A673 (cell line): Measurements from ENCODE around the gene PPP1R18. TPM values are rescaled to one million over a fixed set of nuclear protein-coding genes. Genes with fewer than 3 reads are reported as not detected.
"Not testable (repeated sequence)": the region's sequence is repeated elsewhere in the genome, so short reads cannot be mapped to it uniquely, and the experiment has no call there.

Source experiments
- BruUV-seq: library from RNA; stranded (reverse); fragments of 400-500 nt; replicated peaks from 2 replicates; lab custom pipeline; 2021; lab: Mats Ljungman, UMichigan
- CTCF ChIA-PET: fragments of 300-600 bp; sonication (Branson Sonifier 250); formaldehyde crosslinking; loops from one replicate; lab custom pipeline; 2022; ENCODE audit warnings: antibody characterized with exemption; lab: Charles Lee
- POLR2A ChIA-PET: fragments of 300-600 bp; sonication (Branson Sonifier 250); formaldehyde crosslinking; loops from one replicate; lab custom pipeline; 2022; ENCODE audit warnings: antibody characterized with exemption; ENCODE audit not compliant: low non-redundant PET; lab: Charles Lee
- DNase-seq: peaks from one replicate; pipeline ENCODE4 v3.0.0-alpha.2; 2015; ENCODE audit warnings: low spot score
- H3K27ac ChIP-seq: fragments of 200-600 bp; sonication (generic); 2 replicates; pipeline ENCODE4 v1.5.1; 2016; ENCODE audit warnings: mixed run types, low read depth, mild to moderate bottlenecking, mixed read lengths, antibody characterized with exemption, low read length; ENCODE audit not compliant: poor library complexity, severe bottlenecking
- H3K27me3 ChIP-seq: fragments of 200-600 bp; sonication (generic); replicated peaks from 2 replicates; pipeline ENCODE4 v1.6.1; 2017; ENCODE audit warnings: mixed run types, low read depth, mild to moderate bottlenecking, mixed read lengths, antibody characterized with exemption, low read length; ENCODE audit not compliant: insufficient read depth, poor library complexity
- H3K36me3 ChIP-seq: fragments of 200-600 bp; sonication (generic); 2 replicates; pipeline ENCODE4 v1.6.1; 2016; ENCODE audit warnings: mixed run types, mild to moderate bottlenecking, mixed read lengths, antibody characterized with exemption, low read length; ENCODE audit not compliant: insufficient read depth, poor library complexity, severe bottlenecking
- H3K4me1 ChIP-seq: fragments of 200-600 bp; sonication (generic); 2 replicates; pipeline ENCODE4 v1.6.1; 2017; ENCODE audit warnings: mixed run types, mild to moderate bottlenecking, mixed read lengths, antibody characterized with exemption, low read length; ENCODE audit not compliant: insufficient read depth, poor library complexity, severe bottlenecking
- H3K4me3 ChIP-seq: fragments of 200-600 bp; sonication (generic); 2 replicates; pipeline ENCODE4 v1.5.1; 2016; ENCODE audit warnings: low read depth, mixed run types, mild to moderate bottlenecking, mixed read lengths, low read length; ENCODE audit not compliant: poor library complexity, severe bottlenecking
- H3K9me3 ChIP-seq: fragments of 200-600 bp; sonication (generic); 2 replicates; pipeline ENCODE4 v1.6.1; 2016; ENCODE audit warnings: mixed run types, low read depth, mild to moderate bottlenecking, mixed read lengths, antibody characterized with exemption, low read length; ENCODE audit not compliant: poor library complexity, severe bottlenecking
- CTCF ChIP-seq: fragments of 300-800, 200-600 bp; sonication (generic); conservative IDR thresholded peaks from 2 replicates; pipeline ENCODE4 v1.5.1; 2017; ENCODE audit warnings: low read depth, mild to moderate bottlenecking, antibody characterized with exemption, low read length, moderate library complexity, mixed read lengths
- EZH2 ChIP-seq: fragments of 200-600 bp; sonication (generic); IDR thresholded peaks from 2 replicates; pipeline ENCODE4 v1.6.1; 2017; ENCODE audit warnings: borderline replicate concordance, low read depth, mild to moderate bottlenecking, mixed read lengths, antibody characterized with exemption, low read length; ENCODE audit not compliant: poor library complexity, severe bottlenecking
- intact Hi-C: fragments of 100-400 bp; cut with micrococcal nuclease; formaldehyde crosslinking; loops from one replicate; pipeline ENCODE4 v1.10.0; 2022; ENCODE audit not compliant: unreplicated experiment
- total RNA-seq: library from RNA; stranded (reverse); gene quantifications from 2 replicates; pipeline ENCODE4 v1.2.3, GENCODE V29; 2021

PPP1R18 gene
- total RNA-seq, 1 experiment from 2014 or later, result 50.3 TPM

- Histone ChIP-seq H3K4me3 (no peak overlapping the region), H3K27ac (no peak overlapping the region), H3K4me1 (peaks cover 7% of the 10 kb centered on the region), H3K9me3 (no peaks in the 10 kb centered on the region), H3K27me3 (no peaks in the 10 kb centered on the region), H3K36me3 (peaks cover 23% of the 10 kb centered on the region)
- no peak for DNase-seq
- intact Hi-C loops, result loop anchor here (10.0 kb wide), 1 partner anchor 186 kb away; the partner anchor contains the start of gene HLA-E
- TF ChIP-seq EZH2, result no peak
- peak; percentile 33 for TF ChIP-seq CTCF
- BruUV-seq, result TSS peak; percentile 15
- ChIA-PET POLR2A (no interaction called here), CTCF (no interaction called here)
These were observed 15.5 kb downstream of the PPP1R18 start for GRCh38 chr6:30670760-30671527.

- H3K27ac ChIP-seq, H3K9me3 ChIP-seq, H3K4me3 ChIP-seq, POLR2A ChIA-PET, H3K27me3 ChIP-seq, CTCF ChIA-PET, BruUV-seq, DNase-seq, H3K4me1 ChIP-seq, intact Hi-C loops: not testable (repeated sequence)
- peaks cover 62% of the 10 kb centered on the region for H3K36me3 ChIP-seq
These were observed 20.1 kb downstream of the PPP1R18 start for GRCh38 chr6:30666300-30666699.

DNA sequence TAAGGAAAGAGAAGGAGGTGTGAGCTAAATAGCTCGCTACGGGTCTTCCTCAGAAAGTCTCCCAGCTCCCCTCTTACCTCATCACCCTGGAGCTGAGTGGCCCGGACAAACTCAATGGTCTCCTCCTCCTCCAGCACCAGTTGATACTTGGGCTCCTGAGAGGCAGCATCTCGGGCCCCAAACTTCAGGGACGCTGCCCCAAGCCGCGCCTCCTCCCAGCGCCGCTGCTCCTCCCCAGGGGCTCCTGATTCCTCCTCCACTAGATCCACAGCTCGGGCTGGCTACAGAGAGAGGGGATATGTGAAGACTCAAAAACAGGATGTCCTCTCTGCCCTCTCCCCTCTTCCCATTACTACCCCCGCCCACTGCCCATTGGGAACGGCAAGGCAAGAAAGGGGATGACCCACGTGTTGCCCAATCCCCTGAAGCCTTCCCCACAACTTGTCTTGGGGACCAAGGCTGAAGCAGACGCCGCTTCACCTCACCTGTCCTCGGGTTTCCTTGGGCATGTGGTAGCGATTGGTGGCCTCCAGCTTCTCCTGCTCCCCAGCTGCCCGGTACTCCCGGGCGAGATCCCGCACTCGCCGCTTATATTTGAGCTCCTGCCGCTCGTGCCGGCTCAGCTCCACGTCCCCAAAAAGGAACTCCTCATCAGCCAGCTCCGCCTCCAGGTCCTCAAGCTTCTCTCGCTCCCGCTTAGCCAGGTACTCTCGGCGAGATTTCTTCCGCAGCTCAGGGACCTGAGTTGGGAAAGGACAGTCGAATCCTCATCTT lies 21.3 kb downstream of the PPP1R18 start:
- intact Hi-C loops, result no loop called here

DNA sequence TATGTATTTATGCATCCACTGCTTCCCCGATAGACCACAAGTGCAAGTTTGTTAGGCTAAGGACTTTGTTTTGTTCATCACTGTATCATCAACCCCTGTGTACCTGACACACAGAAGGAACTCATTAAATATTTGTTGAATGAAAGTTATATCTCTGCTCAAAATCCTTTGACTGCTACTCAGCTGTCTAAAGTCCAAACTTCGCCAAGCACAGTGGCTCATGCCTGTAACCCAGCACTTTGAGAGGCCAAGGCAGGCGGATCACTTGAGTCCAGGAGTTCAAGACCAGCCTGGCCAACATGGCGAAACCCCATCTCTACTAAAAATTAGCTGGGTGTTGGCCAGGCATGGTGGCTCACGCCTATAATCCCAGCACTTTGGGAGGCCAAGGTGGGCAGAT lies 28.5 kb downstream of the PPP1R18 start:
- intact Hi-C loops, DNase-seq, H3K27me3 ChIP-seq, H3K4me1 ChIP-seq, H3K9me3 ChIP-seq, H3K27ac ChIP-seq, BruUV-seq, H3K4me3 ChIP-seq, CTCF ChIA-PET, POLR2A ChIA-PET: not testable (repeated sequence)
- H3K36me3 ChIP-seq, result peaks cover 67% of the 10 kb centered on the region

More for the DNA sequence above, 21.3 kb downstream of the PPP1R18 start:
- ChIA-PET POLR2A (no interaction called here), CTCF (no interaction called here)
- Histone ChIP-seq H3K9me3 (no peaks in the 10 kb centered on the region), H3K36me3 (peaks cover 59% of the 10 kb centered on the region), H3K27ac (no peak overlapping the region), H3K4me1 (no peaks in the 10 kb centered on the region), H3K4me3 (no peak overlapping the region), H3K27me3 (no peaks in the 10 kb centered on the region)
- TSS peak; percentile 51 for BruUV-seq
- TF ChIP-seq EZH2, result no peak
- TF ChIP-seq CTCF, result no peak
- no peak for DNase-seq
